Mesendoderm (in vitro differentiated cells): ENCODE results near the gene MAGIX.

Experiments used
- DNase-seq: peaks from one replicate; pipeline ENCODE4 v3.0.0; 2013
- H2AK5ac ChIP-seq: 2 replicates; pipeline ENCODE4 v1.6.1; 2013; ENCODE audit warnings: low read length, inconsistent platforms
- H2BK120ac ChIP-seq: 2 replicates; pipeline ENCODE4 v1.6.1; 2013; ENCODE audit warnings: low read depth, mild to moderate bottlenecking, low read length, moderate library complexity, mixed read lengths
- H2BK15ac ChIP-seq: replicated peaks from 2 replicates; pipeline ENCODE4 v1.6.1; 2013; ENCODE audit warnings: low read depth, mild to moderate bottlenecking, moderate library complexity
- H2BK5ac ChIP-seq: 2 replicates; pipeline ENCODE4 v1.6.1; 2013; ENCODE audit warnings: low read length, inconsistent platforms
- H3K18ac ChIP-seq: 2 replicates; pipeline ENCODE4 v1.6.1; 2013; ENCODE audit warnings: mild to moderate bottlenecking, low read length, mixed read lengths
- H3K23ac ChIP-seq: one replicate; pipeline ENCODE4 v1.6.1; 2013; ENCODE audit warnings: low read length
- H3K27ac ChIP-seq: 2 replicates; pipeline ENCODE4 v1.5.1; 2013; ENCODE audit warnings: low read depth, mild to moderate bottlenecking, inconsistent platforms, low read length, moderate library complexity
- H3K27me3 ChIP-seq: 2 replicates; pipeline ENCODE4 v1.6.1; 2013; ENCODE audit warnings: low read length, control low read depth, mild to moderate bottlenecking, inconsistent platforms; ENCODE audit not compliant: insufficient read depth, poor library complexity
- H3K36me3 ChIP-seq: 2 replicates; pipeline ENCODE4 v1.6.1; 2013; ENCODE audit warnings: low read length, inconsistent platforms; ENCODE audit not compliant: control insufficient read depth, insufficient read depth
- H3K4ac ChIP-seq: one replicate; pipeline ENCODE4 v1.6.1; 2013; ENCODE audit warnings: low read depth, mild to moderate bottlenecking, low read length, moderate library complexity
- H3K4me1 ChIP-seq: 2 replicates; pipeline ENCODE4 v1.6.1; 2013; ENCODE audit warnings: low read depth, low read length, inconsistent platforms; ENCODE audit not compliant: control insufficient read depth
- H3K4me2 ChIP-seq: 2 replicates; pipeline ENCODE4 v1.6.1; 2013; ENCODE audit warnings: low read length
- H3K4me3 ChIP-seq: 2 replicates; pipeline ENCODE4 v1.5.1; 2013; ENCODE audit warnings: mild to moderate bottlenecking, low read length
- H3K56ac ChIP-seq: one replicate; pipeline ENCODE4 v1.6.1; 2013; ENCODE audit warnings: low read length
- H3K79me1 ChIP-seq: 2 replicates; pipeline ENCODE4 v1.6.1; 2013; ENCODE audit warnings: low read length, inconsistent platforms
- H3K79me2 ChIP-seq: 2 replicates; pipeline ENCODE4 v1.6.1; 2013; ENCODE audit warnings: mild to moderate bottlenecking, low read length; ENCODE audit not compliant: control insufficient read depth, insufficient read depth
- H3K9ac ChIP-seq: 2 replicates; pipeline ENCODE4 v1.6.1; 2013; ENCODE audit warnings: low read length, inconsistent platforms
- H4K5ac ChIP-seq: one replicate; pipeline ENCODE4 v1.6.1; 2013; ENCODE audit warnings: low read length
- H4K8ac ChIP-seq: one replicate; pipeline ENCODE4 v1.6.1; 2013; ENCODE audit warnings: low read depth, mild to moderate bottlenecking, control low read depth, low read length, moderate library complexity
- WGBS: extraction: QIAGEN DNeasy Blood & Tissue Kit; methylation state at CpG from one replicate; pipeline ENCODE4 v1.1.7; 2013; ENCODE audit warnings: low lambda C conversion rate, missing lambda C conversion rate; ENCODE audit not compliant: insufficient coverage; ENCODE audit errors: extremely low coverage; 5-methylcytosine and 5-hydroxymethylcytosine counted together

Gene MAGIX

GRCh38 chrX:49187526-49187925 is 25.0 kb downstream of the MAGIX start:
- WGBS: no CpG with 5 or more reads among the region's 10 CpGs
- no peak overlapping the region for H2BK15ac ChIP-seq
- no peak overlapping the region for H3K23ac ChIP-seq
- H2AK5ac ChIP-seq: no peak overlapping the region
- no peak overlapping the region for H3K4me3 ChIP-seq
- H3K79me1 ChIP-seq: no peaks in the 10 kb centered on the region
- H3K27ac ChIP-seq: no peak overlapping the region
- H3K4me1 ChIP-seq: no peaks in the 10 kb centered on the region
- no peak for DNase-seq
- no peak overlapping the region for H3K4ac ChIP-seq
- no peak overlapping the region for H2BK5ac ChIP-seq
- no peak overlapping the region for H3K56ac ChIP-seq
- no peak overlapping the region for H2BK120ac ChIP-seq
- no peaks in the 10 kb centered on the region for H3K27me3 ChIP-seq
- peak overlapping the region; percentile 68 for H3K9ac ChIP-seq
- H4K8ac ChIP-seq: no peak overlapping the region
- H3K18ac ChIP-seq: no peak overlapping the region
- no peaks in the 10 kb centered on the region for H3K79me2 ChIP-seq
- H3K4me2 ChIP-seq: no peak overlapping the region
- no peak overlapping the region for H4K5ac ChIP-seq
- no peaks in the 10 kb centered on the region for H3K36me3 ChIP-seq

- Histone ChIP-seq H2AK5ac (no peak overlapping the region), H3K27me3 (no peaks in the 10 kb centered on the region), H3K27ac (no peak overlapping the region), H3K23ac (no peak overlapping the region), H2BK5ac (no peak overlapping the region), H3K4me3 (no peak overlapping the region), H3K56ac (peak overlapping the region; percentile 49), H2BK15ac (no peak overlapping the region), H4K8ac (no peak overlapping the region), H3K4me2 (no peak overlapping the region), H2BK120ac (no peak overlapping the region), H3K79me1 (no peaks in the 10 kb centered on the region), H4K5ac (no peak overlapping the region), H3K9ac (no peak overlapping the region), H3K4ac (no peak overlapping the region), H3K18ac (no peak overlapping the region), H3K4me1 (no peaks in the 10 kb centered on the region), H3K79me2 (no peaks in the 10 kb centered on the region), H3K36me3 (no peaks in the 10 kb centered on the region)
- DNase-seq: no peak
- WGBS: no CpG with 5 or more reads among the region's 8 CpGs
Observed at GRCh38 chrX:49188468-49189076, 26.0 kb downstream of the MAGIX start.

- Histone ChIP-seq H3K4ac (no peak overlapping the region), H2BK5ac (no peak overlapping the region), H3K27me3 (no peaks in the 10 kb centered on the region), H3K79me1 (no peaks in the 10 kb centered on the region), H3K56ac (peak overlapping the region; percentile 25), H3K9ac (no peak overlapping the region), H3K27ac (no peak overlapping the region), H3K4me1 (no peaks in the 10 kb centered on the region), H3K23ac (no peak overlapping the region), H3K4me2 (no peak overlapping the region), H3K4me3 (no peak overlapping the region), H3K36me3 (no peaks in the 10 kb centered on the region), H4K5ac (no peak overlapping the region), H2BK15ac (no peak overlapping the region), H3K79me2 (no peaks in the 10 kb centered on the region), H4K8ac (no peak overlapping the region), H2AK5ac (no peak overlapping the region), H2BK120ac (no peak overlapping the region), H3K18ac (no peak overlapping the region)
- DNase-seq: no peak
- WGBS: no CpG with 5 or more reads among the region's 6 CpGs
Observed at GRCh38 chrX:49189606-49190005, 27.0 kb downstream of the MAGIX start.

GRCh38 chrX:49190821-49191573 is 28.4 kb downstream of the MAGIX start:
- Histone ChIP-seq H3K27ac (peak overlapping the region; percentile 90), H3K4ac (peak overlapping the region; percentile 74)
- WGBS: no CpG with 5 or more reads among the region's 32 CpGs

GRCh38 chrX:49191574-49192011 is 29.0 kb downstream of the MAGIX start:
- H2BK15ac ChIP-seq: no peak overlapping the region
- no peak overlapping the region for H4K5ac ChIP-seq
- H2BK5ac ChIP-seq: no peak overlapping the region
- H3K4me3 ChIP-seq: peak overlapping the region; percentile 23
- no peak overlapping the region for H2AK5ac ChIP-seq
- H3K23ac ChIP-seq: no peak overlapping the region
- H2BK120ac ChIP-seq: peak overlapping the region; percentile 40
- no peak overlapping the region for H4K8ac ChIP-seq
- no peaks in the 10 kb centered on the region for H3K36me3 ChIP-seq
- no peaks in the 10 kb centered on the region for H3K4me1 ChIP-seq
- H3K27me3 ChIP-seq: no peaks in the 10 kb centered on the region
- H3K4me2 ChIP-seq: peak overlapping the region; percentile 2
- peak overlapping the region; percentile 95 for H3K18ac ChIP-seq
- peak overlapping the region; percentile 90 for H3K27ac ChIP-seq
- peak overlapping the region; percentile 74 for H3K4ac ChIP-seq
- H3K9ac ChIP-seq: peak overlapping the region; percentile 71
- no CpG with 5 or more reads among the region's 34 CpGs for WGBS
- no peaks in the 10 kb centered on the region for H3K79me1 ChIP-seq
- peak; percentile 32 for DNase-seq
- peak overlapping the region; percentile 85 for H3K56ac ChIP-seq
- no peaks in the 10 kb centered on the region for H3K79me2 ChIP-seq

More at GRCh38 chrX:49190821-49191573, 28.4 kb downstream of the MAGIX start:
- Histone ChIP-seq H3K18ac (peak overlapping the region; percentile 95), H3K4me3 (peak overlapping the region; percentile 23), H3K27me3 (no peaks in the 10 kb centered on the region), H3K23ac (no peak overlapping the region), H2BK5ac (no peak overlapping the region), H4K5ac (no peak overlapping the region), H4K8ac (no peak overlapping the region), H3K79me1 (no peaks in the 10 kb centered on the region), H3K56ac (peak overlapping the region; percentile 85), H3K9ac (peak overlapping the region; percentile 71), H2BK120ac (peak overlapping the region; percentile 40), H3K36me3 (no peaks in the 10 kb centered on the region), H2AK5ac (no peak overlapping the region), H3K79me2 (no peaks in the 10 kb centered on the region), H3K4me2 (peak overlapping the region; percentile 2), H3K4me1 (no peaks in the 10 kb centered on the region), H2BK15ac (no peak overlapping the region)
- DNase-seq: peak; percentile 100
